Omental fat pad (tissue), 4 donors: ENCODE measurements around the gene MTF1. TPM values are rescaled to one million over a fixed set of nuclear protein-coding genes. Genes with fewer than 3 reads are reported as not detected.

Experiments
- ATAC-seq: fragments of 150-250 bp; one replicate; pipeline ENCODE4 v1.9.1; 2016; ENCODE audit warnings: mild to moderate bottlenecking, moderate library complexity; ENCODE audit not compliant: low FRiP score
- DNase-seq: peaks from one replicate; pipeline ENCODE4 v3.0.0-alpha.2; 2019; ENCODE audit warnings: low spot score
- total RNA-seq, 4 donors: library from RNA; depleted of rRNA; stranded (reverse); fragments of >200 nt; gene quantifications; one replicate each; pipeline ENCODE4 v1.1.0, GENCODE V29; 2016
- TF ChIP-seq, protein P1 (sequence below), 3 donors: fragments of 450-650 bp; IDR thresholded peaks; one replicate each; pipeline ENCODE4 v1.5.1; 2016 to 2017; ENCODE audit warnings: antibody characterized with exemption in 3 of 3, mild to moderate bottlenecking in 3 of 3, moderate library complexity in 2 of 3

Gene MTF1
- total RNA-seq, 4 donors from 2014 or later, result 6.0 to 9.0 (median 7.2) TPM

DNA sequence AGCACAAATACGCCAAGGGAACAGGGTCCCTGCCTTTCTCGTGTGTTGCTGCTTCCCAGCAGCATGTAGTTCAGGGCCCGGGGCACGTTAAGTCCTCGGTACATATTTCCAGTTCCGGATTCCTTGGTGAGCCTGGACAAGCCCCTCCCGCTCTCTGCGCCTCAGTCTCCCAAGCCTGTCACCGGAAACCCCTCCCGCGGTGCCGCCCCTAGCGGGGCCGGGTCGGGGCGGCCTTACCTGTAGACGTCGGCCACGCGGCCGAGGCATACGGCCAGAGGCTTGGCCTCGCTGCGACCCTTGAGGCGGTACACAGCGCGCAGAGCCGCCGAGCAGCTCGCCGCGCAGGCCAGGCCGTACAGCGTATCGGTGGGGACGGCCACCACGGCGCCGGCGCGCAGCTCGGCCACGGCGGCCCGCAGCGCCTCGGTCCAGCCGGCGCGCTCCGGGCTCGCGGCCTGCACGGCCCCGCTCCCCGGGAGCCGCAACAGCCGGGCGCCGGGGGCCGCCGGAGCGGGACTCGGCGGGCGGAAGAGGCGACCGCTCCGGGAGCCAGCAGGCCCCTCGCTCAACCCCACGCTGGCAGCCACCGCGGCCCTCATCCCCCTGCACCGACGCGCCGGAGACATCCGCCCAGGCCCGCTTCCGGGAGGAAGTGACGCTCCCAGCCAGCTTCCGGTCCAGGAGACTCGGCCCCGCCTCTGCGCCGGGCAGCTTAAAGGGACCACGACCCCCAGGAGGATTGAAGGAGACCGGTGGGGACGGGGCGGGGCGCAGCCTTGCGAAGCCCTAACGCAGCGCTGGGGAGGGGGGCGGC is 51.6 kb downstream of the MTF1 start, which contains the start of the genes C1orf122 and YRDC:
C1orf122 (plus strand) TSS at position 236 of the 814 bp plus-strand sequence. CDS start 615 bp downstream, outside the sequence.
YRDC (minus strand) TSS at position 654 of the 814 bp plus-strand sequence; CDS start at position 626, 28 bp downstream.
- DNase-seq, result peak; percentile 83
- ATAC-seq, result peak; percentile 95
- TF ChIP-seq, protein P1, sequence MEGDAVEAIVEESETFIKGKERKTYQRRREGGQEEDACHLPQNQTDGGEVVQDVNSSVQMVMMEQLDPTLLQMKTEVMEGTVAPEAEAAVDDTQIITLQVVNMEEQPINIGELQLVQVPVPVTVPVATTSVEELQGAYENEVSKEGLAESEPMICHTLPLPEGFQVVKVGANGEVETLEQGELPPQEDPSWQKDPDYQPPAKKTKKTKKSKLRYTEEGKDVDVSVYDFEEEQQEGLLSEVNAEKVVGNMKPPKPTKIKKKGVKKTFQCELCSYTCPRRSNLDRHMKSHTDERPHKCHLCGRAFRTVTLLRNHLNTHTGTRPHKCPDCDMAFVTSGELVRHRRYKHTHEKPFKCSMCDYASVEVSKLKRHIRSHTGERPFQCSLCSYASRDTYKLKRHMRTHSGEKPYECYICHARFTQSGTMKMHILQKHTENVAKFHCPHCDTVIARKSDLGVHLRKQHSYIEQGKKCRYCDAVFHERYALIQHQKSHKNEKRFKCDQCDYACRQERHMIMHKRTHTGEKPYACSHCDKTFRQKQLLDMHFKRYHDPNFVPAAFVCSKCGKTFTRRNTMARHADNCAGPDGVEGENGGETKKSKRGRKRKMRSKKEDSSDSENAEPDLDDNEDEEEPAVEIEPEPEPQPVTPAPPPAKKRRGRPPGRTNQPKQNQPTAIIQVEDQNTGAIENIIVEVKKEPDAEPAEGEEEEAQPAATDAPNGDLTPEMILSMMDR (IDR thresholded peaks at IDR 0.05), result no peak

DNA sequence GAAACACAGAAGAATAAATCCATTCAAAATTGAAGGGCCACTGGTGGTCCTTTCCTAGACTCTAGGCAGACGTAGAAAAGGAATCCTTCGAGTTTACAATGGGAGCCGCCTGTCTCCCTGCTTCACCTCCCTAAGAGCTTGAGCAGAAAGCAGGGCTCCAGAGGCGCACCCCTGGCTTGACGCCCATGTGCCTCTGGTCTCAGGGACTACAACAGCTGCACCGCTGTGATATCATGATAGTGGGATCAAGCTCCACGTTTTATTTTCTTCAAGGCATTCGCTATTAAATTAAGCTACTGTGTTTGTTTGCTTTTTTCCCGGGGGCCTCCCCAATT is 52.2 kb downstream of the MTF1 start:
- TF ChIP-seq, protein P1 (IDR thresholded peaks at IDR 0.05), result no peak
- DNase-seq (no peak), ATAC-seq (no peak)

DNA sequence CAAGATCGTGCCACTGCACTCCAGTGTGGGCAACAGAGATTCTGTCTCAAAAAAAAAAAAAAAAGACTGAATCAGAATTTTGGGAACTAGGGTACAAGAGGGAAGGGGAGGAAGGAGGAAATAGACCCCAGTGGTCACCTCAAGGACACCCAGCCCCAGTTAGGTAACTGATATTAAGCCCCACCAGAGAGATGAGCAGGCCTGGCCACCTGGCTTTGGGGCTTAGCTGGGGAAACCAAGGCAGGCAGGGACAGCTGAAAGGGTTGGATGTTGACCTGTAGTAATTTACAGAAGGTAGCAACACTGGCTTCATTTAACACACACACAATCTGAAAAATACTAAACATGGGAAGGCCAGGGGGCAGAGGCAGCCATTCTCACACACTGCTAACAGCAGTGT is 57.0 kb downstream of the MTF1 start:
- no peak for DNase-seq
- no peak for ATAC-seq
- TF ChIP-seq, protein P1 (IDR thresholded peaks at IDR 0.05), result no peak

DNA sequence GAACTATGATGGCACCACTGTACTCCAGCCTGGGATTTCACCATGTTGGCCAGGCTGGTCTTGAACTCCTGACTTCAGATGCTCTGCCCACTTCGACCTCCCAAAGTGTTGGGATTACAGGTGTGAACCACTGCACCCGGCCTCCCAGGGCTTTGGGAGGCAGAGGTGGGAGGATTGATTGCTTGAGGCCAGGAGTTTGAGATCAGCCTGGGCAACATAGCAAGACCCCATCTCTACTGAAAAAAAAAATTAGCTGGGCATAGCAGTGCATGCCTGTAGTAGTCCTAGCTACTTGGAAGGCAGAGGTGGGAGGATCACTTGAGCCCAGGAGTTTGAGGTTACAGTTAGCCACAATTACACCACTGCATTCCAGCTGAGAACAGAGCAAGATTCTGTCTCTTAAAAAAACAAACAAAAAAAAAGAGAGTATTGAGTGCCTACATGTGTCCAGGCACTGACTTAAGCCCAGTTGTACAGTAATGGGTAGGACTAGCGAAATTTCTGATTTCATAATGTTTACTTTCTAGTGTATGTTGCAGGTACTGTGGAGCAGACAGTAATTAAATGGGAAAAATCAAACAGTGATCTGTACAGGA is 61.5 kb downstream of the MTF1 start:
- ATAC-seq, result no peak
- TF ChIP-seq, protein P1 (IDR thresholded peaks at IDR 0.05), result no peak
- DNase-seq, result no peak

DNA sequence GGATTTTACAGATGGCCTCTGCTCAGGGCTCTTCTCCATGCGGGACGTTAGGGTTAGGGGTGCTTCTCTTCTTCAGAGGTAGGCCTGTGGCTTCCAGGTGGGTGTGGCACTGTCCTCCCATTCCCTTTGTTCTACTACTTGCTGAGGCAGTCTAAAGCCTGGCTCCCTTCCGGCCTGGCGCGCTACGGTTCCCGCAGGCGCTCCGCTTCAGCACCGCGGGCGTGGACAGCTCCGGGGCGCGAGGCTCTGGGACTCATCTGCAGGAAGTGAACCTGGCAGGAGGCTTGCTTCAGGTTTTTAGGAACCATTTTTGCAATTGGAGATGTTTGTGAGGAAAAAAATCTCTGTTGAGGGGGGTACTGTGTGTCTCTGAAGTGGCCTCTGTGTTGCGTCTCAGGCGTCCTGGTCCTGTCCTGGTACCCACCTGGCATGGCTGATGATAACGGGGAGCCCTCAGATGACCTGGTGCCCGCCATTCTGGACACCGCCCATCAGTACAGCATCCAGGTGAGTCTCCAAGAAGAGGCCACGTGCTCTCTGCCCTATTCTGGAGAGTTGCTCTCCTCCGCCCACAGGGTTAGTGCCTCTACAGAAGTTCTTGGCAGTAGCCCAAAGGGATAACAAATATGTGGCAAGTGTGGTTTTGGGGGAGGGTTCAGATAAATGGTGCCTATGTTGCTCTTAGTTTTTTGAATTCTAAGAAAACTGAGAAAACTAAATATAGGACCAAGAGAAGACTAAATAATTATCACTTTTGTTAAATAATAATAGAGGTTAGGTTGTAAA is 63.9 kb downstream of the MTF1 start:
- TF ChIP-seq, protein P1 (IDR thresholded peaks at IDR 0.05), result no peak
- no peak for ATAC-seq

DNA sequence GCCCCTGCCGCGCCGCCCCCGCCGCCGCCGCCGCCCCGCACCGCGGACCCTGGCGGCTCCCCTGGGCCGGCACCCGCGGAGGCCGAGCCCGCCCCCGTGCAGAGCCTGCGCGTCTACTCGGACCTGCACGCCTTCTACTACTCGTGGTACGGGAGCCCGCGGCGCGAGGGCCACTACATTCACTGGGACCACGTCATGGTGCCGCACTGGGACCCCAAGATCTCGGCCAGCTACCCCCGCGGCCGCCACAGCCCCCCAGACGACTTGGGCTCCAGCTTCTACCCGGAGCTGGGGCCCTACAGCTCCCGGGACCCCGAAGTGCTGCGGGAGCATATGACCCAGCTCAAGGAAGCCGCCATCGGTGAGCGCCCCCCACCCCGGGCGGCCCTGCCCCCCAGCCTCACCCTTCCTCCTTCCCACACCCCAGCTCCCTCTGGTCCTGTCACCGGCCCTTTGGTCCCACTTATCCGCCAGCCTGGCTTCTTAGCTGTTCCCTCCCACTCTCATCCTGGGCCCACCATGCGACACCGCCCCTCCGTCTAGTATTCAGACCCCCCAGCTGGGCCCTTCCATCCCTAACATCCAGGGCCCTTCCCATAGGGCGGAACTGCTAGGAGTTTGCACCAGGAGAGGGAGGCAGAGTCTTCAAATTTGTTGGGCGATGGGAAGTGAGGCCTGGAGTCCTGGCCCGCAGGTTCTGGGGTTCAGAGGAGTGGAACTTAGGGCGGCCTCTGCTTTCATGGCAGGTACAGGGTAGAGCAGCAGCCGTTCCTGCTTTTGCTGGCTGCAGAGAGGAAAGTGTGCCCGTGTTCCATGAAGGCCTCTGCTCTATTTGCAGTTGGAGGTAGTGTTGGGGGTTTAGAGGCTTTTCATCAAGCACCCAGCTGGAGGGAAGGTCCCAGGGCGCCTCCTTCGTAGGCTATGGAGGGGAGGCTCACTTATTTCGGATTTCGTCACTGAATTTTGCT is 64.7 kb downstream of the MTF1 start:
- TF ChIP-seq, protein P1 (IDR thresholded peaks at IDR 0.05), result no peak
- ATAC-seq (peak; percentile 17), DNase-seq (no peak)

More for the DNA sequence above, 63.9 kb downstream of the MTF1 start:
- DNase-seq, result no peak
